Prostate gland (tissue), 2 donors: Measurements from ENCODE around the gene KREMEN1.

Experiments used
- POLR2A ChIP-seq: fragments of 450-650 bp; IDR thresholded peaks from one replicate; pipeline ENCODE4 v1.6.1; 2016; ENCODE audit warnings: antibody characterized with exemption, mild to moderate bottlenecking
- POLR2AphosphoS5 ChIP-seq: sonication (generic); formaldehyde crosslinking; IDR thresholded peaks from one replicate; pipeline ENCODE4 v1.6.1; 2017; ENCODE audit warnings: antibody characterized with exemption
- TF ChIP-seq, protein P1 (sequence below), 4 experiments: fragments of 200-600 bp in 2 of 4; fragments of 450-650 bp in 2 of 4; sonication (generic) in 2 of 4; IDR thresholded peaks; 1 replicate in 3 of 4; 2 replicates in 1 of 4; pipeline ENCODE4 v1.5.1; 2016 to 2019; ENCODE audit warnings: antibody characterized with exemption in 4 of 4, mild to moderate bottlenecking in 2 of 4, moderate library complexity in 2 of 4

DNA sequence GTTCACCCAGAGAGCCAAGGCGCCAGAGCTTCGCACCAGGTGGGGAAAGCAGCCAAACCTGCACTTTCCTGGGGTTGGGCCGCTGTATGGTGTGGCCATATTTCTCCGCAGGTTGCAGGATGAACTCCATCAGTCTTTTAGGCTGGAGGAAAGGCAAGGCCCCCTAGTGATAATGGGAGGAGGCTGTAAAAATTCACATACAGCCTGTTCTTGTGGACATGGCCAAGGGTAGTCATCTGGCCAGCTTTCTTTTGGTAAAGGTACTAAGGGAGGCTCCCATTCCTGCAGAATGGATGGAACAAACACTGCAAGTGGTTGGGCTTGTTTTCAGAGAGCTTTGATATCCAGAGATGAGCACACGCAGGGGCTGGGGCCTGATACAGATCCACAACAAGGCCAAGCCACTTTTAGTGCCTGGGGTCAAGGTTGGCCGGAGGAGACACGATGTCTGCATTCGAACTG is 40.8 kb upstream of the KREMEN1 start:
- TF ChIP-seq, protein P1, sequence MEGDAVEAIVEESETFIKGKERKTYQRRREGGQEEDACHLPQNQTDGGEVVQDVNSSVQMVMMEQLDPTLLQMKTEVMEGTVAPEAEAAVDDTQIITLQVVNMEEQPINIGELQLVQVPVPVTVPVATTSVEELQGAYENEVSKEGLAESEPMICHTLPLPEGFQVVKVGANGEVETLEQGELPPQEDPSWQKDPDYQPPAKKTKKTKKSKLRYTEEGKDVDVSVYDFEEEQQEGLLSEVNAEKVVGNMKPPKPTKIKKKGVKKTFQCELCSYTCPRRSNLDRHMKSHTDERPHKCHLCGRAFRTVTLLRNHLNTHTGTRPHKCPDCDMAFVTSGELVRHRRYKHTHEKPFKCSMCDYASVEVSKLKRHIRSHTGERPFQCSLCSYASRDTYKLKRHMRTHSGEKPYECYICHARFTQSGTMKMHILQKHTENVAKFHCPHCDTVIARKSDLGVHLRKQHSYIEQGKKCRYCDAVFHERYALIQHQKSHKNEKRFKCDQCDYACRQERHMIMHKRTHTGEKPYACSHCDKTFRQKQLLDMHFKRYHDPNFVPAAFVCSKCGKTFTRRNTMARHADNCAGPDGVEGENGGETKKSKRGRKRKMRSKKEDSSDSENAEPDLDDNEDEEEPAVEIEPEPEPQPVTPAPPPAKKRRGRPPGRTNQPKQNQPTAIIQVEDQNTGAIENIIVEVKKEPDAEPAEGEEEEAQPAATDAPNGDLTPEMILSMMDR (IDR thresholded peaks at IDR 0.05), result no peak
- TF ChIP-seq POLR2A (no peak), POLR2AphosphoS5 (no peak)
